HepG2 (cell line): Measurements from ENCODE around the gene ULBP2.

Experiments
- EP300 ChIP-seq, 3 experiments: sonication (generic) in 1 of 3; formaldehyde crosslinking in 1 of 3; IDR thresholded peaks; 2 replicates each; pipeline versions ENCODE4 v1.5.1 to v1.6.1; 2011 to 2020; ENCODE audit warnings: low read depth in 2 of 3, low read length in 2 of 3, borderline replicate concordance in 1 of 3, improper control_type of control experiment in 1 of 3, mild to moderate bottlenecking in 1 of 3, missing genetic modification reagents in 1 of 3, moderate library complexity in 1 of 3
- EZH2 ChIP-seq: conservative IDR thresholded peaks from 2 replicates; pipeline ENCODE4 v1.6.1; 2012; ENCODE audit warnings: mild to moderate bottlenecking, low read depth, low read length, moderate library complexity
- HNRNPK ChIP-seq: fragments of 200-400 bp; formaldehyde crosslinking; IDR thresholded peaks from 2 replicates; pipeline ENCODE4 v1.6.1; 2018; ENCODE audit warnings: low read length, low read depth, moderate library complexity, mild to moderate bottlenecking; ENCODE audit not compliant: poor library complexity, severe bottlenecking
- MAF1 ChIP-seq: sonication (generic); formaldehyde crosslinking; IDR thresholded peaks from 2 replicates; pipeline ENCODE4 v1.5.0; 2020; ENCODE audit warnings: missing genetic modification reagents, borderline replicate concordance
- SUZ12 ChIP-seq: fragments of 150-350 bp; IDR thresholded peaks from 2 replicates; pipeline ENCODE4 v1.6.1; 2014; ENCODE audit warnings: low read depth, low read length
- ZNF724P ChIP-seq: sonication (generic); formaldehyde crosslinking; IDR thresholded peaks from 2 replicates; pipeline ENCODE4 v1.8.0; 2022; ENCODE audit warnings: missing genetic modification reagents, borderline replicate concordance
- ZNF747 ChIP-seq: sonication (generic); formaldehyde crosslinking; IDR thresholded peaks from 2 replicates; pipeline ENCODE4 v1.8.1; 2023; ENCODE audit warnings: missing genetic modification reagents, mild to moderate bottlenecking, borderline replicate concordance
- TF ChIP-seq, protein P1 (sequence below): sonication (generic); formaldehyde crosslinking; IDR thresholded peaks from 2 replicates; pipeline ENCODE4 v1.4.0; 2020; ENCODE audit warnings: mild to moderate bottlenecking, low read depth, missing genetic modification reagents
- TF ChIP-seq, protein P2 (sequence below): sonication (generic); formaldehyde crosslinking; IDR thresholded peaks from 2 replicates; pipeline ENCODE4 v1.4.0; 2020; ENCODE audit warnings: missing genetic modification reagents

DNA sequence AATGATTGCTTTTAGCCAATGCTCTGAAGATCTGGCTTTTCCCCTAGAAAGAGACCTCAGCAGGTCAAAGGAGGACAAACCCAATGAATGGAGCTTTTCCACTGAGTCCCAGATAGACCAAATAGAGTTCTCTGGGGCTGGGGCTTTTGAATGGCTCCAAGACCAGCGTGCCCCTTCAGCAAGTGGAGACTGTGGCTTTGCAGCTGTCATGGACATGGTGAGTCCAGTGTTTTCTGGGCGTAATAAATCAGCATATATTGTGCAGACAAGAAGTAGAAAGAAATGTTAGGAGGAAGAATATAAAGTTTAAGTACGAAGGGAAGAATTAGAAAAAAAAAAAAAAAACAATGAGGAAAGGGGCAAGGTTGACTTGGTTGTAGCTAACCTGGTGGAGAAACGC is 50.0 kb downstream of the ULBP2 start:
- no peak for TF ChIP-seq EP300 (IDR thresholded peaks at IDR 0.05; ENCODE audit: low read depth in 2 of 2, low read length in 2 of 2)
- no peak for TF ChIP-seq EP300 (CRISPR knock-in tag; IDR thresholded peaks at IDR 0.05; ENCODE audit: borderline replicate concordance)
- TF ChIP-seq, protein P1, sequence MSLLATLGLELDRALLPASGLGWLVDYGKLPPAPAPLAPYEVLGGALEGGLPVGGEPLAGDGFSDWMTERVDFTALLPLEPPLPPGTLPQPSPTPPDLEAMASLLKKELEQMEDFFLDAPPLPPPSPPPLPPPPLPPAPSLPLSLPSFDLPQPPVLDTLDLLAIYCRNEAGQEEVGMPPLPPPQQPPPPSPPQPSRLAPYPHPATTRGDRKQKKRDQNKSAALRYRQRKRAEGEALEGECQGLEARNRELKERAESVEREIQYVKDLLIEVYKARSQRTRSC (CRISPR knock-in tag): no peak
- TF ChIP-seq EZH2: no peak
- no peak for TF ChIP-seq MAF1
- TF ChIP-seq ZNF724P (CRISPR knock-in tag): no peak
- no peak for TF ChIP-seq SUZ12
- no peak for TF ChIP-seq ZNF747 (CRISPR knock-in tag)
- no peak for TF ChIP-seq HNRNPK
- TF ChIP-seq, protein P2, sequence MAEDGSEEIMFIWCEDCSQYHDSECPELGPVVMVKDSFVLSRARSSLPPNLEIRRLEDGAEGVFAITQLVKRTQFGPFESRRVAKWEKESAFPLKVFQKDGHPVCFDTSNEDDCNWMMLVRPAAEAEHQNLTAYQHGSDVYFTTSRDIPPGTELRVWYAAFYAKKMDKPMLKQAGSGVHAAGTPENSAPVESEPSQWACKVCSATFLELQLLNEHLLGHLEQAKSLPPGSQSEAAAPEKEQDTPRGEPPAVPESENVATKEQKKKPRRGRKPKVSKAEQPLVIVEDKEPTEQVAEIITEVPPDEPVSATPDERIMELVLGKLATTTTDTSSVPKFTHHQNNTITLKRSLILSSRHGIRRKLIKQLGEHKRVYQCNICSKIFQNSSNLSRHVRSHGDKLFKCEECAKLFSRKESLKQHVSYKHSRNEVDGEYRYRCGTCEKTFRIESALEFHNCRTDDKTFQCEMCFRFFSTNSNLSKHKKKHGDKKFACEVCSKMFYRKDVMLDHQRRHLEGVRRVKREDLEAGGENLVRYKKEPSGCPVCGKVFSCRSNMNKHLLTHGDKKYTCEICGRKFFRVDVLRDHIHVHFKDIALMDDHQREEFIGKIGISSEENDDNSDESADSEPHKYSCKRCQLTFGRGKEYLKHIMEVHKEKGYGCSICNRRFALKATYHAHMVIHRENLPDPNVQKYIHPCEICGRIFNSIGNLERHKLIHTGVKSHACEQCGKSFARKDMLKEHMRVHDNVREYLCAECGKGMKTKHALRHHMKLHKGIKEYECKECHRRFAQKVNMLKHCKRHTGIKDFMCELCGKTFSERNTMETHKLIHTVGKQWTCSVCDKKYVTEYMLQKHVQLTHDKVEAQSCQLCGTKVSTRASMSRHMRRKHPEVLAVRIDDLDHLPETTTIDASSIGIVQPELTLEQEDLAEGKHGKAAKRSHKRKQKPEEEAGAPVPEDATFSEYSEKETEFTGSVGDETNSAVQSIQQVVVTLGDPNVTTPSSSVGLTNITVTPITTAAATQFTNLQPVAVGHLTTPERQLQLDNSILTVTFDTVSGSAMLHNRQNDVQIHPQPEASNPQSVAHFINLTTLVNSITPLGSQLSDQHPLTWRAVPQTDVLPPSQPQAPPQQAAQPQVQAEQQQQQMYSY (CRISPR knock-in tag): no peak
